Measurements from ENCODE around the gene PTPRM. TPM values are rescaled to one million over a fixed set of nuclear protein-coding genes. Genes with fewer than 3 reads are reported as not detected.

The PTPRM gene
- total RNA-seq, 1 donor from 2014 or later = 131 TPM

- peaks cover 21% of the 10 kb centered on the region for H3K4me1 Mint-ChIP-seq (ENCODE audit: low read depth)
- no peak overlapping the region for H3K27ac Mint-ChIP-seq (ENCODE audit: unreplicated experiment)
- TF ChIP-seq CTCF (IDR thresholded peaks at IDR 0.05) = no peak
- no peak for DNase-seq (ENCODE audit: low spot score)
- peaks cover 3% of the 10 kb centered on the region for H3K36me3 Mint-ChIP-seq (ENCODE audit: low read depth)
- H3K4me3 Mint-ChIP-seq (ENCODE audit: unreplicated experiment) = no peak overlapping the region
- H3K9me3 Mint-ChIP-seq (ENCODE audit: low read depth) = no peaks in the 10 kb centered on the region
- H3K27me3 Mint-ChIP-seq (ENCODE audit: low read depth) = no peaks in the 10 kb centered on the region
Measured at GRCh38 chr18:7939521-7939920, 372.4 kb downstream of the PTPRM start.

GRCh38 chr18:7940379-7940778 is 373.3 kb downstream of the PTPRM start:
- Mint-ChIP-seq H3K27me3 (ENCODE audit: low read depth) (no peaks in the 10 kb centered on the region), H3K4me3 (ENCODE audit: unreplicated experiment) (no peak overlapping the region), H3K36me3 (ENCODE audit: low read depth) (peaks cover 3% of the 10 kb centered on the region), H3K27ac (ENCODE audit: unreplicated experiment) (peak overlapping the region; percentile 52), H3K4me1 (ENCODE audit: low read depth) (peaks cover 29% of the 10 kb centered on the region), H3K9me3 (ENCODE audit: low read depth) (no peaks in the 10 kb centered on the region)
- TF ChIP-seq CTCF (IDR thresholded peaks at IDR 0.05) = no peak
- no peak for DNase-seq (ENCODE audit: low spot score)

- no peak for TF ChIP-seq CTCF (IDR thresholded peaks at IDR 0.05)
- Mint-ChIP-seq H3K4me3 (ENCODE audit: unreplicated experiment) (no peak overlapping the region), H3K9me3 (ENCODE audit: low read depth) (peaks cover 3% of the 10 kb centered on the region), H3K27ac (ENCODE audit: unreplicated experiment) (no peak overlapping the region), H3K36me3 (ENCODE audit: low read depth) (peaks cover 3% of the 10 kb centered on the region), H3K27me3 (ENCODE audit: low read depth) (no peaks in the 10 kb centered on the region), H3K4me1 (ENCODE audit: low read depth) (peaks cover 34% of the 10 kb centered on the region)
- DNase-seq (ENCODE audit: low spot score) = no peak
Measured at GRCh38 chr18:7940971-7941370, 373.9 kb downstream of the PTPRM start.

GRCh38 chr18:7941533-7941932 is 374.4 kb downstream of the PTPRM start:
- peaks cover 3% of the 10 kb centered on the region for H3K9me3 Mint-ChIP-seq (ENCODE audit: low read depth)

GRCh38 chr18:7945882-7946281 is 378.8 kb downstream of the PTPRM start:
- peaks cover 7% of the 10 kb centered on the region for H3K36me3 Mint-ChIP-seq (ENCODE audit: low read depth)
- no peaks in the 10 kb centered on the region for H3K27me3 Mint-ChIP-seq (ENCODE audit: low read depth)
- no peak for DNase-seq (ENCODE audit: low spot score)
- peaks cover 3% of the 10 kb centered on the region for H3K9me3 Mint-ChIP-seq (ENCODE audit: low read depth)
- H3K4me1 Mint-ChIP-seq (ENCODE audit: low read depth) = peaks cover 72% of the 10 kb centered on the region
- H3K27ac Mint-ChIP-seq (ENCODE audit: unreplicated experiment) = peak overlapping the region; percentile 95
- no peak overlapping the region for H3K4me3 Mint-ChIP-seq (ENCODE audit: unreplicated experiment)
- TF ChIP-seq CTCF (IDR thresholded peaks at IDR 0.05) = no peak

More at GRCh38 chr18:7941533-7941932, 374.4 kb downstream of the PTPRM start:
- no peak for TF ChIP-seq CTCF (IDR thresholded peaks at IDR 0.05)
- peak overlapping the region; percentile 33 for H3K27ac Mint-ChIP-seq (ENCODE audit: unreplicated experiment)
- H3K27me3 Mint-ChIP-seq (ENCODE audit: low read depth) = no peaks in the 10 kb centered on the region
- H3K4me1 Mint-ChIP-seq (ENCODE audit: low read depth) = peaks cover 40% of the 10 kb centered on the region
- peaks cover 3% of the 10 kb centered on the region for H3K36me3 Mint-ChIP-seq (ENCODE audit: low read depth)
- no peak overlapping the region for H3K4me3 Mint-ChIP-seq (ENCODE audit: unreplicated experiment)
- no peak for DNase-seq (ENCODE audit: low spot score)
